WTC11 (cell line): ENCODE measurements around the gene ITCH. TPM values are rescaled to one million over a fixed set of nuclear protein-coding genes. Genes with fewer than 3 reads are reported as not detected.
"Not testable (repeated sequence)": the region's sequence is repeated elsewhere in the genome, so short reads cannot be mapped to it uniquely, and the experiment has no call there.

Experiments used
- ATAC-seq: fragments of 200-7000 bp; cut with Tn5 transposase; 2 replicates; pipeline ENCODE4 v1.10.0; 2021; ENCODE audit warnings: mild to moderate bottlenecking, moderate library complexity
- CTCF ChIA-PET: fragments of 300-600 bp; sonication (Branson Sonifier 250); formaldehyde crosslinking; loops from one replicate; lab custom pipeline; 2021; ENCODE audit warnings: antibody characterized with exemption; lab: Charles Lee
- POLR2A ChIA-PET: fragments of 350-600 bp; sonication (Branson Sonifier 250); formaldehyde crosslinking; loops from one replicate; lab custom pipeline; 2021; ENCODE audit warnings: antibody characterized with exemption; lab: Charles Lee
- DNase-seq: peaks from one replicate; pipeline ENCODE4 v3.0.0; 2021; ENCODE audit warnings: low spot score
- H3K27ac Mint-ChIP-seq: 2 replicates; pipeline ENCODE4 v1.8.0; 2021; ENCODE audit warnings: mixed read lengths
- H3K27me3 Mint-ChIP-seq: 2 replicates; pipeline ENCODE4 v1.8.0; 2021; ENCODE audit warnings: low read depth, mild to moderate bottlenecking, moderate library complexity, mixed read lengths
- H3K36me3 Mint-ChIP-seq: 2 replicates; pipeline ENCODE4 v1.8.0; 2021; ENCODE audit warnings: mixed read lengths
- H3K4me1 Mint-ChIP-seq: 2 replicates; pipeline ENCODE4 v1.8.0; 2022; ENCODE audit warnings: mixed read lengths
- H3K4me3 Mint-ChIP-seq: 2 replicates; pipeline ENCODE4 v1.8.0; 2021; ENCODE audit warnings: mild to moderate bottlenecking, moderate library complexity, mixed read lengths
- H3K9me3 Mint-ChIP-seq: 2 replicates; pipeline ENCODE4 v1.8.0; 2021; ENCODE audit warnings: mixed read lengths
- CREB1 ChIP-seq: sonication (generic); formaldehyde crosslinking; IDR thresholded peaks from 2 replicates; pipeline ENCODE4 v1.8.0; 2023; ENCODE audit warnings: mild to moderate bottlenecking, missing genetic modification reagents
- CREM ChIP-seq: sonication (generic); formaldehyde crosslinking; IDR thresholded peaks from 2 replicates; pipeline ENCODE4 v1.8.1; 2022; ENCODE audit warnings: mild to moderate bottlenecking, missing genetic modification reagents, moderate library complexity
- ETV6 ChIP-seq: sonication (generic); formaldehyde crosslinking; IDR thresholded peaks from 2 replicates; pipeline ENCODE4 v1.8.1; 2022; ENCODE audit warnings: mild to moderate bottlenecking, missing genetic modification reagents
- FOXJ3 ChIP-seq: sonication (generic); formaldehyde crosslinking; IDR thresholded peaks from 2 replicates; pipeline ENCODE4 v1.9.0; 2021; ENCODE audit warnings: missing genetic modification reagents, mild to moderate bottlenecking, borderline replicate concordance
- GABPB1 ChIP-seq: sonication (generic); formaldehyde crosslinking; IDR thresholded peaks from 2 replicates; pipeline ENCODE4 v1.8.1; 2023; ENCODE audit warnings: mild to moderate bottlenecking, missing genetic modification reagents
- GRHL2 ChIP-seq: fragments of 250-450 bp; sonication (Bioruptor Pico); IDR thresholded peaks from 2 replicates; pipeline ENCODE4 v1.8.0; 2022; ENCODE audit warnings: mild to moderate bottlenecking, moderate library complexity; ENCODE audit not compliant: insufficient replicate concordance, severe bottlenecking
- GTF2I ChIP-seq: fragments of 250-450 bp; sonication (Bioruptor Pico); conservative IDR thresholded peaks from 2 replicates; pipeline ENCODE4 v1.4.0; 2021; ENCODE audit warnings: mild to moderate bottlenecking
- HMGA2 ChIP-seq: fragments of 250-450 bp; sonication (Bioruptor Pico); IDR thresholded peaks from 2 replicates; pipeline ENCODE4 v1.4.0; 2021; ENCODE audit warnings: mild to moderate bottlenecking, moderate library complexity
- NFE2L1 ChIP-seq: sonication (generic); formaldehyde crosslinking; IDR thresholded peaks from 2 replicates; pipeline ENCODE4 v1.8.1; 2023; ENCODE audit warnings: missing genetic modification reagents
- TCF7 ChIP-seq: sonication (generic); formaldehyde crosslinking; IDR thresholded peaks from 2 replicates; pipeline ENCODE4 v1.8.0; 2022; ENCODE audit warnings: mild to moderate bottlenecking, low read depth, missing genetic modification reagents, moderate library complexity
- TEAD4 ChIP-seq: sonication (generic); formaldehyde crosslinking; IDR thresholded peaks from 2 replicates; pipeline ENCODE4 v1.8.0; 2022; ENCODE audit warnings: mild to moderate bottlenecking, missing genetic modification reagents
- total RNA-seq: library from RNA; stranded (reverse); gene quantifications from 3 replicates; pipeline ENCODE4 v1.2.3, GENCODE V29; 2021
- TF ChIP-seq, protein P1 (sequence below): sonication (generic); formaldehyde crosslinking; IDR thresholded peaks from 2 replicates; pipeline ENCODE4 v1.8.0; 2023; ENCODE audit warnings: mild to moderate bottlenecking, missing genetic modification reagents
- TF ChIP-seq, protein P2 (sequence below): fragments of 250-450 bp; sonication (Bioruptor Pico); IDR thresholded peaks from 2 replicates; pipeline ENCODE4 v1.9.0; 2021; ENCODE audit warnings: mild to moderate bottlenecking
- TF ChIP-seq, protein P3 (sequence below): sonication (generic); formaldehyde crosslinking; IDR thresholded peaks from 2 replicates; pipeline ENCODE4 v1.8.1; 2023; ENCODE audit warnings: mild to moderate bottlenecking, missing genetic modification reagents
- TF ChIP-seq, protein P4 (sequence below): fragments of 250-450 bp; sonication (Bioruptor Pico); IDR thresholded peaks from 2 replicates; pipeline ENCODE4 v2.1.2; 2022; ENCODE audit warnings: mild to moderate bottlenecking, moderate library complexity
- TF ChIP-seq, protein P5 (sequence below): fragments of 250-450 bp; sonication (Bioruptor Pico); conservative IDR thresholded peaks from 2 replicates; pipeline ENCODE4 v1.9.0; 2021; ENCODE audit warnings: mild to moderate bottlenecking
- TF ChIP-seq, protein P6 (sequence below): sonication (generic); formaldehyde crosslinking; IDR thresholded peaks from 2 replicates; pipeline ENCODE4 v1.8.0; 2023; ENCODE audit warnings: missing genetic modification reagents

The ITCH gene
- total RNA-seq, 1 experiment from 2014 or later = 35.8 TPM

DNA sequence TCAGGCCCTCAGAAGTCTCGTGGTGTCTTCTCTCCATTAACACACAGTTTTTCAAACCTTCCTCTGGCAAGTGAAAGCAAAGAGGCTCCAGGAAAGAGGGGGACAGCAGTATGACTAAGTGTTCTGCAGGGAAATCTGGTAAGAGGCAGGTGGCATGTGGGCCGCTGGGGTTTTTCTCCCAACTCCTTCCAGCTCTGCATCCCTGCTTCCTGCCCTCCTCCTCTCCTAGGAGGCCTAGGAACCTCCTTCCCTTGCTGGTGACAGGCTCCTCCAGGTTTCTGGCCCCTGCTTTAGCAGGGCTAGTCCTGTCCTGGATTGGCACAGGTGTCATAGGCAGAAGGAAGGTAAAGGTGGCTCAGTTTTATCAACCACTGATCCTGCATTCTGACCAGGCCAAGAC lies 7.6 kb upstream of the ITCH start:
- ATAC-seq = no peak
- H3K27ac Mint-ChIP-seq = no peak overlapping the region; the same call in 1 of the 2 replicates

DNA sequence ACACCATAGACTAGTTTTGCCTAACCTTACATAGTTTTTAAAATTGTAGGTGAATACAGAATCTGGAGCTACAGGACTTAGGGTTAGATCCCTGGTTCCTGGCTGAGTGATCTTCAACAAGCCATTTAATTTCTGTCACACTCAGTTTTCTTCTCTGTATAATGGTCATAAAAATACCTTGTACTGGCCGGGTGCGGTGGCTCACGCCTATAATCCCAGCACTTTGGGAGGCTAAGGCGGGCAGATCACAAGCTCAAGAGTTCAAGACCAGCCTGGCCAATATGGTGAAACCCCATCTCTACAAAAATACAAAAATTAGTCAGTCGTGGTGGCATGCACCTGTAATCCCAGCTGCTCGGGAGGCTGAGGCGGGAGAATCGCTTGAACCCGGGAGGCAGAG lies 3.3 kb upstream of the ITCH start:
- H3K27ac Mint-ChIP-seq, DNase-seq, H3K4me3 Mint-ChIP-seq, H3K36me3 Mint-ChIP-seq, H3K27me3 Mint-ChIP-seq, H3K9me3 Mint-ChIP-seq, POLR2A ChIA-PET, ATAC-seq: not testable (repeated sequence)
- CTCF ChIA-PET = interaction anchor here (0.7 kb wide), 1 partner anchor 12 kb away, joined by 3 read pairs; no protein-coding TSS in a partner anchor
- peaks cover 12% of the 10 kb centered on the region for H3K4me1 Mint-ChIP-seq

More for the DNA sequence above, 7.6 kb upstream of the ITCH start:
- H3K27me3 Mint-ChIP-seq = no peaks in the 10 kb centered on the region; the same call in 1 of the 2 replicates
- ChIA-PET POLR2A (no interaction called here), CTCF (no interaction called here)
- no peaks in the 10 kb centered on the region for H3K4me1 Mint-ChIP-seq
- TF ChIP-seq ETV6 = no peak
- TF ChIP-seq CREB1 (CRISPR knock-in tag) = no peak
- TF ChIP-seq, protein P1, sequence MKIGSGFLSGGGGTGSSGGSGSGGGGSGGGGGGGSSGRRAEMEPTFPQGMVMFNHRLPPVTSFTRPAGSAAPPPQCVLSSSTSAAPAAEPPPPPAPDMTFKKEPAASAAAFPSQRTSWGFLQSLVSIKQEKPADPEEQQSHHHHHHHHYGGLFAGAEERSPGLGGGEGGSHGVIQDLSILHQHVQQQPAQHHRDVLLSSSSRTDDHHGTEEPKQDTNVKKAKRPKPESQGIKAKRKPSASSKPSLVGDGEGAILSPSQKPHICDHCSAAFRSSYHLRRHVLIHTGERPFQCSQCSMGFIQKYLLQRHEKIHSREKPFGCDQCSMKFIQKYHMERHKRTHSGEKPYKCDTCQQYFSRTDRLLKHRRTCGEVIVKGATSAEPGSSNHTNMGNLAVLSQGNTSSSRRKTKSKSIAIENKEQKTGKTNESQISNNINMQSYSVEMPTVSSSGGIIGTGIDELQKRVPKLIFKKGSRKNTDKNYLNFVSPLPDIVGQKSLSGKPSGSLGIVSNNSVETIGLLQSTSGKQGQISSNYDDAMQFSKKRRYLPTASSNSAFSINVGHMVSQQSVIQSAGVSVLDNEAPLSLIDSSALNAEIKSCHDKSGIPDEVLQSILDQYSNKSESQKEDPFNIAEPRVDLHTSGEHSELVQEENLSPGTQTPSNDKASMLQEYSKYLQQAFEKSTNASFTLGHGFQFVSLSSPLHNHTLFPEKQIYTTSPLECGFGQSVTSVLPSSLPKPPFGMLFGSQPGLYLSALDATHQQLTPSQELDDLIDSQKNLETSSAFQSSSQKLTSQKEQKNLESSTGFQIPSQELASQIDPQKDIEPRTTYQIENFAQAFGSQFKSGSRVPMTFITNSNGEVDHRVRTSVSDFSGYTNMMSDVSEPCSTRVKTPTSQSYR (CRISPR knock-in tag) = no peak
- TF ChIP-seq, protein P2, sequence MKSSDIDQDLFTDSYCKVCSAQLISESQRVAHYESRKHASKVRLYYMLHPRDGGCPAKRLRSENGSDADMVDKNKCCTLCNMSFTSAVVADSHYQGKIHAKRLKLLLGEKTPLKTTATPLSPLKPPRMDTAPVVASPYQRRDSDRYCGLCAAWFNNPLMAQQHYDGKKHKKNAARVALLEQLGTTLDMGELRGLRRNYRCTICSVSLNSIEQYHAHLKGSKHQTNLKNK (CRISPR knock-in tag) = no peak
- TF ChIP-seq, protein P3, sequence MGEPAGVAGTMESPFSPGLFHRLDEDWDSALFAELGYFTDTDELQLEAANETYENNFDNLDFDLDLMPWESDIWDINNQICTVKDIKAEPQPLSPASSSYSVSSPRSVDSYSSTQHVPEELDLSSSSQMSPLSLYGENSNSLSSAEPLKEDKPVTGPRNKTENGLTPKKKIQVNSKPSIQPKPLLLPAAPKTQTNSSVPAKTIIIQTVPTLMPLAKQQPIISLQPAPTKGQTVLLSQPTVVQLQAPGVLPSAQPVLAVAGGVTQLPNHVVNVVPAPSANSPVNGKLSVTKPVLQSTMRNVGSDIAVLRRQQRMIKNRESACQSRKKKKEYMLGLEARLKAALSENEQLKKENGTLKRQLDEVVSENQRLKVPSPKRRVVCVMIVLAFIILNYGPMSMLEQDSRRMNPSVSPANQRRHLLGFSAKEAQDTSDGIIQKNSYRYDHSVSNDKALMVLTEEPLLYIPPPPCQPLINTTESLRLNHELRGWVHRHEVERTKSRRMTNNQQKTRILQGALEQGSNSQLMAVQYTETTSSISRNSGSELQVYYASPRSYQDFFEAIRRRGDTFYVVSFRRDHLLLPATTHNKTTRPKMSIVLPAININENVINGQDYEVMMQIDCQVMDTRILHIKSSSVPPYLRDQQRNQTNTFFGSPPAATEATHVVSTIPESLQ (CRISPR knock-in tag) = no peak
- TF ChIP-seq, protein P4, sequence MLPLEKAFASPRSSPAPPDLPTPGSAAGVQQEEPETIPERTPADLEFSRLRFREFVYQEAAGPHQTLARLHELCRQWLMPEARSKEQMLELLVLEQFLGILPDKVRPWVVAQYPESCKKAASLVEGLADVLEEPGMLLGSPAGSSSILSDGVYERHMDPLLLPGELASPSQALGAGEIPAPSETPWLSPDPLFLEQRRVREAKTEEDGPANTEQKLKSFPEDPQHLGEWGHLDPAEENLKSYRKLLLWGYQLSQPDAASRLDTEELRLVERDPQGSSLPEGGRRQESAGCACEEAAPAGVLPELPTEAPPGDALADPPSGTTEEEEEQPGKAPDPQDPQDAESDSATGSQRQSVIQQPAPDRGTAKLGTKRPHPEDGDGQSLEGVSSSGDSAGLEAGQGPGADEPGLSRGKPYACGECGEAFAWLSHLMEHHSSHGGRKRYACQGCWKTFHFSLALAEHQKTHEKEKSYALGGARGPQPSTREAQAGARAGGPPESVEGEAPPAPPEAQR (CRISPR knock-in tag) = no peak
- TF ChIP-seq GRHL2 (CRISPR knock-in tag) = no peak
- TF ChIP-seq CREM (CRISPR knock-in tag) = no peak
- TF ChIP-seq, protein P5, sequence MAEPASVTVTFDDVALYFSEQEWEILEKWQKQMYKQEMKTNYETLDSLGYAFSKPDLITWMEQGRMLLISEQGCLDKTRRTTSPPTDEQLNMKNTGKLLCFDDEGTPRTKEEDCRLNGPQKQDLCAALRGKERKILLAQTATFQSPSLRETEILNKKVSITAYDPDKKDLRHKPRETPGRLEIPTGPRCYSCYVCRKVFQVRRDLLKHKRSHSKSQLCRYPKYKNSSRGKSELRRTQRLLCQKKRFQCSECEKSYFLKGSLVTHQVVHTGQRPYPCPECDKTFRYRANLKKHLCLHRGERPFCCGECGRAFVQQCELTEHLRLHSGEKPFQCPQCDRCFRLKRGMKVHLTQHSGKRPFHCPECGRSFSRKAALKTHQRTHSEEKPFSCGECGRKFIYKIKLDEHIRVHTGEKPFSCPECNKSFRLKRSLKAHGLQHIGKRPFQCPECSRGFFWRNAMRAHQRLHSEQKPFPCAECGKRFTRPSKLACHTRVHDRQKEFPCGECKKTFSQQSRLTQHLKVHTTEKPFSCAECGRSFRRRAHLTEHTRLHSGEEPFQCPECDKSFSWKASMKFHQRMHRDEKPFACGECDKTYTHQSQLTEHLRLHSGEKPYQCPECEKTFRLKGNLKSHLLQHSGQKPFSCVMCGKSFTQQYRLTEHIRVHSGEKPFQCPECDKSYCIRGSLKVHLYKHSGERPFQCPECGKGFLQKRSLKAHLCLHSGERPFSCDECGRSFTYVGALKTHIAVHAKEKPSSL (CRISPR knock-in tag) = no peak
- no peaks in the 10 kb centered on the region for H3K36me3 Mint-ChIP-seq
- DNase-seq = no peak
- no peaks in the 10 kb centered on the region for H3K9me3 Mint-ChIP-seq
- no peak overlapping the region for H3K4me3 Mint-ChIP-seq

DNA sequence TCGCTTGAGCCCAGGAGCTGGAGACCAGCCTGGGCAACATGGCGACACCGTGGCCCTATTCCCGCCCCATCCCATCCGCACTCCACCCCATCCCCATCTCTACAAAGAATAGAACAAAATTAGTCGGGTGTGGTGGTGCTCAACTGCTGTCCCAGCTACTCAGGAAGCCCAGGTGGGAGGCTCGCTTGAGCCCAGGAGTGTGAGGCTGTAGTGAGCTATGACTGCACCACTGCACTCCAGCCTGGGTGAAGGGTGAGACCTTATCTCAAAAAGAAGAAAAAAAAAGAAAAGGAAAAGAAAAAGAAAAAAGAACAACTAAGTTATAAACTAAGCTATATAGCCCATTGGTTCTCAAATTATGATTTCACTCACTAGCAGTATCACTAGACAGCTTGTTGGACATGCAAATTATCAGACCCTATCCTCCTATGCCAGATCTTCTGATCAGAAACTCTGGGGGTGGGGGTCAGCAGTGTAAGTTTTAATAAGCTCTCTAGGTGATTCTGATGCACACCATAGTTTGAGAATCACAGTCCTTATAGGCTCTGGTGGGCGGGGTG lies 491 bp upstream of the ITCH start:
- Mint-ChIP-seq H3K36me3 (peaks cover 6% of the 10 kb centered on the region), H3K27me3 (no peaks in the 10 kb centered on the region; the same call in 1 of the 2 replicates), H3K9me3 (no peaks in the 10 kb centered on the region), H3K4me3 (peak overlapping the region; percentile 96), H3K27ac (no peak overlapping the region; the same call in 1 of the 2 replicates), H3K4me1 (peaks cover 26% of the 10 kb centered on the region)
- ChIA-PET CTCF (interaction anchor here (0.6 to 3.8 kb wide), 12 partner anchors 23 to 407 kb away, joined by 3 to 90 read pairs (median 4); partner anchors contain the start of genes AHCY and DYNLRB1), POLR2A (interaction anchor here (0.6 to 2.3 kb wide), 15 partner anchors 8 to 851 kb away, joined by 3 to 18 read pairs (median 4); partner anchors contain the start of genes AHCY and DYNLRB1)
- no peak for DNase-seq
- no peak for ATAC-seq
- TF ChIP-seq TEAD4 = no peak
- TF ChIP-seq FOXJ3 (CRISPR knock-in tag) = no peak
- TF ChIP-seq GABPB1 (CRISPR knock-in tag) = no peak
- TF ChIP-seq, protein P6, sequence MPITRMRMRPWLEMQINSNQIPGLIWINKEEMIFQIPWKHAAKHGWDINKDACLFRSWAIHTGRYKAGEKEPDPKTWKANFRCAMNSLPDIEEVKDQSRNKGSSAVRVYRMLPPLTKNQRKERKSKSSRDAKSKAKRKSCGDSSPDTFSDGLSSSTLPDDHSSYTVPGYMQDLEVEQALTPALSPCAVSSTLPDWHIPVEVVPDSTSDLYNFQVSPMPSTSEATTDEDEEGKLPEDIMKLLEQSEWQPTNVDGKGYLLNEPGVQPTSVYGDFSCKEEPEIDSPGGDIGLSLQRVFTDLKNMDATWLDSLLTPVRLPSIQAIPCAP (CRISPR knock-in tag) = no peak
- TF ChIP-seq TCF7 = no peak
- no peak for TF ChIP-seq GTF2I
- TF ChIP-seq HMGA2 (CRISPR knock-in tag) = no peak
- no peak for TF ChIP-seq NFE2L1 (CRISPR knock-in tag)
